Left hindlimb (tissue), 1 donor: ENCODE measurements around the gene IZUMO4.
"Not testable (repeated sequence)": the region's sequence is repeated elsewhere in the genome, so short reads cannot be mapped to it uniquely, and the experiment has no call there.

Source experiments
- DNase-seq: peaks from one replicate; pipeline ENCODE4 v3.0.0-alpha.2; 2018

Gene IZUMO4

DNA sequence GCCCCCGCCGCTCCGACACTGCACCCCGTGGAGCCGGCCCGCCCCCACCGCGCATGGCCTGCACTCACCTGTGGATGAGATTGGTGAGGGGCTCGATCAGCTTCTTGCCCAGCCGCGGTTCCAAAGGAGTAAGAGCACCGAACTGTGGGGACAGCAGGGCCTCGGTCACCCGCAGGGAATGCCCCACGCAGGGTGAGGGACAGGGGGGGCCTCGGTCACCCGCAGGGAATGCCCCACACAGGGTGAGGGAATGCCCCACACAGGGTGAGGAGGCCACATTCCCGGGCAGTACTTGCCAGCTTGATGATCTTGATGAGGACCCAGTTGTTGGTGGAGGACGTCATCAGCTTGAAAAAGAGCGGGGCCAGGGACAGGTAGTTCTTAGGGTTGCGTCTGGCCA, 32.3 kb downstream of the IZUMO4 start:
- no peak for DNase-seq

DNA sequence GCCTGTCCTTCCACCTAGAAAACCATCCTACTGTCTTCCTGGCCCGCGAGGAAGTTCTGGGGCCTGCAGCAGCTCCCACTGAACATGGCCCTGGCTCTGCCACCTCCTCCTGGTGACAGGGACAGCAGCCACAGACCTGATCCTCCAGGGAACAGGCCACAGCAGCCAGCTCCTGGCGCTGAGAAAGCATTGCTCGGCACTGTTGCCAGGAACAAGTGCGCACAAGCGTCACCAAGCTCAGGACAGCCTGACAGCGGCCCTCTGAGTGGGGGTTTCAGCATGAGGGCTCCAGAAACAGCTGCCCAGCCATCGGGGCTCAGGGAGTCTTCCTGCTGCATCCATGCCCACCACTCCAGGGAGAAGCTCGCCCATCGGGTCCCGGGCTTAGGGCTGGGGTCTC, 32.8 kb downstream of the IZUMO4 start:
- no peak for DNase-seq

DNA sequence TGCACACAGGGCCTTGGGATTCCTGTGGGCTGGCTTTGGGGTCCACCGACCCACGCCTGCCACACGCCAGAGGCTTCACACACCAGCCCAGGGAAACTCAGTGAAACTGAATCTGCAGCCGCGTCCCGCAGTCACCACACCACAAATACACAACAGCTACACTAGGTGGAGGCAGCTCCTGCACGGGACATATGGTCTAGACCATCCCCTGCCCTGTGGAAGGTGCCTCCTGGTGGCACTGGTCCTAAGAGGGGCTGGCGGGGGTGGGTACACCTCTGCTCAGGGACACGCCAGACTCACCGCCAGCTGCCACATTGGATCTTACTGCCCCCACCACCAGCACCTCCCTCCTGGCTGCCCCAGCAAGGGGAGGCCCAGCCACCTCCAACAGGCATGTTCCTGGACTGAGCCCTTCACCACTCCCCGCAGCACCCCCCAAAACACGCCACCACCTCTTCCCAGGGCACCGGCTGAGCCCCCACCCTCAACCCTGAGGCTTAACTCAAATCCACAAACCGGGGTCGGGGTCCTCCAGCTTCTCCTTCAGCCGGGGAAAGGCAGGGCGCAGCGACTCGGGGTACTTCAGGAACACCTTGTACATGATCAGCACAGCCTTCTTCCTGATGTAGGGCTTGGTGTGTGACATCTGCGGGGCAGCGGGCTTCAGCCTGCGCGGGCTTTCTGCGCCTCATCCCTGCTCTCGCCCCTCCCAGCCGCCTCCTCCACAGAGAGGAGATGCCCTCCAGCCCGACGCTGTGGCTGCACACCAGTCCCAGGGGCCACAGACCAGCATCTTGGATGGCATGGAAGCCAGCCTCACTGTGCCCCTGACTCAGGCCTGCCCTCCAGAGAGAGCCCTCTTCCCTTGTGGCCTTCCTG, 33.4 kb downstream of the IZUMO4 start:
- no peak for DNase-seq

DNA sequence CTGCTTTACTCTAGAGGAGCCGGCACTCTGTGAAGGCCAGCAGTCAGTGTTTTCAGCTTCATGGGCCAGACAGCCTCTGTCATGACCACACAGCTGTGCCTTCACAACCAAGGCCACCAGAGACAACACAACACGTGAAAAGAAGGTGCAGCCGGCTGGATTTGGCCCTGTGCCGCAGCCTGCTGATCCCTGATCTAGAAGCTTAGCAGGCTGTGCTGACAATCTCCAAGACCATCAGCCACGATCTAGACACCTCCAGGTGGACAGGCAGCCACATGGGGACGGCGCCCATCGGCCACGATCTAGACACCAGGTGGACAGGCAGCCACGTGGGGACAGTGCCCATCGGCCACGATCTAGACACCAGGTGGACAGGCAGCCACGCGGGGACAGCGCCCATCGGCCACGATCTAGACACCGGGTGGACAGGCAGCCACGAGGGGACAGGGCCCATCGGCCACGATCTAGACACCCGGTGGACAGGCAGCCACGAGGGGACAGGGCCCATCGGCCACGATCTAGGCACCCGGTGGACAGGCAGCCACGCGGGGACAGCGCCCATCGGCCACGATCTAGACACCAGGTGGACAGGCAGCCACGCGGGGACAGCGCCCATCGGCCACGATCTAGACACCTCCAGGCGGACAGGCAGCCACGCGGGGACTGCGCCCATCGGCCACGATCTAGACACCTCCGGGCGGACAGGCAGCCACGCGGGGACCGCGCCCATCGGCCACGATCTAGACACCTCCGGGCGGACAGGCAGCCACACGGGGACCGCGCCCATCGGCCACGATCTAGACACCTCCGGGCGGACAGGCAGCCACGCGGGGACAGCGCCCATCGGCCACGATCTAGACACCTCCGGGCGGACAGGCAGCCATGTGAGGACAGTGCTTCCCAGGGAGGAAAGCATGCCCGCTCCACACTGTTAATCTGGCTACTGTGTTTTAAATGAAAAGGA, 34.6 kb downstream of the IZUMO4 start:
- not testable (repeated sequence) for DNase-seq

DNA sequence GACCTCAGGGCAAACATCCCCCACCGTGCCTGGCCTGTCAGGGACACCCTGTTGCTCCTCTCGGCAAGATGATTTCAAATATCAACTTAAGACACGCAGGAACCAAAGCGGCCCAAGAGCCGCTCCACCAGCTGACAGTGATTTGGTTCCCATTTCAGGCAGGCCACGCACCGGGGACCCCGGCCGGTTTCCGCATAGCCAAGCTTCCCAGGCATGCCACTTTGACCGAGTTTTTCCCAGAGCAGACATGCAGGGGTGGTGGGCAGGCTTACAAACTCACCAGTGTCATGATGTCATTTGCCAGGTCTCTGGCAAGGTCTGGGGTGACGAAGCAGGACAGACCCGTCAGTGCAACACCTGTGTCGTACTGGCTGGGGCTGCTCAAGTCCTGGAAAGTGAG, 35.5 kb downstream of the IZUMO4 start:
- DNase-seq, result no peak

DNA sequence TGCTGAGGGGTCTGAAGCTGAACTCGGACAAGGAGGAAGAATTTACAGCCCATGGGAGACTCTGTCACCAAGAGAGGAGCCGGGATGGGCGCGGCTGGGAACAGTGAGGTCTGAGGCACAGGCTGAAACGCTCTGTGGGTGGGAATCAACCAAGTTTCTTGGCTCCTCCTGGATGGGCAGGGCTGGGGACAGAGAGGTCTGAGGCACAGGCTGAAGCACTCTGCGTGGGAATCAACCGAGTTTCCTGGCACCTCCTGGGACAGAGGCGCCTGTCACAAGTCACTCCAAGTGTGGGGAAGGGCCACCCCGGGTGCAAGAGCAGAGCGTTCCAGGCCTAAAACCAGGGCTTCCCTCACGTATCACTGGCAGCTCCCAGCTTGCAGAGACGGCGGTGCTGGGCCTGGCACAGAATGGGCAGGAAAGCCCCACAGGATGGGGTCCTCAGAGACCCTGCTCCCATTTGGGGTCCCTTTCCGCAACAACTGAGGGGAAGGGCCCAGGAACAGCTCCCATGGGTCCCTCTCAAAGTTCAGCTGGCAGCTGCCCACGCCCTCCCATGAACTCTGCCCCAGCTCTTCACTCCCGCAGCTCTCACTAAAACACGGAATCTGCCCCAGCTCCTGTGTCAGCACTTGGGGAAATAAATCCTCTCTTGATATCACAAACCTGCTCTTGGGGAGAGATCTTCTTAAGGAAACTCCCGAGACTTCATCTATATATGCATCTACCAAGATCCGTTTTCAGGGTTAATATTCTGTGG, 36.2 kb downstream of the IZUMO4 start:
- no peak for DNase-seq

DNA sequence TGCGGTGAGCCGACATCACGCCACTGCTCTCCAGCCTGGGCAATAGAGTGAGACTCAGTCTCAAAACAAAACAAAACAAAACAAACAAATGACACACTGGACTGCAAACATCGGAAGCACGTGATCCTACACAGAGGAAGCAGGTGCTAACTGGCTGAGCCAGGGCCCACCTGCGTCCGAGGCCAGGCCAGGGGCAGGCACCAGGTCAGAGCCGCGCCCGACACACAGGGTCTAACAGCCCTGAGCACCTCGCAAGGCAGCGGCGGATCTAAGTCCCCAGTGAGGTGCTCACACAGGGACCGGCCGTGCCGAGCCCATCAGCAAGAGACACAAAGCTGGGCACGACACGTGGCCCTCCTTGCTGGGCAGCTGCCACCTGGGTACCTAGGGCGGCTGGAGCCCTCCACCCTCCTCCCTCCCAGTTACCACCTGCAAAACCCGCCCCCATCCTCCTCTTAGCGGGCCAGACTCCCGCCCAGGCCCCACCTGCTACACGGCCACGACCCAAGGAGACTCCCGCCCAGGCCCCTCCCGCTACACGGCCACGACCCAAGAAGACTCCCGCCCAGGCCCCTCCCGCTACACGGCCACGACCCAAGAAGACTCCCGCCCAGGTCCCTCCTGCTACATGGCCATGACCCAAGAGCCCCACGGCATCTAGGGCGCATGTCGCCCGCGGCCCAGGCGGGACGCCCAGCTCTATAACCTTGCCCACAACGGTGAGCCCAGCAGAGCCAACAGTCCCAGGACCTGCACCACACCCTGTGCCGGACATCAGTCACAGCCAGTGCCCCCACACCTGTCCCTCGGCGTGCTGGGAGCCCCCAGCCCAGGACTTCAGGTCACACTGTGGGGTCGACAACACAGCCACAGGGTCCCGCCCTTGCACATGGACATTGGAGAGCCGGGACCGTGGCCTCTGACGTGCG, 39.0 kb downstream of the IZUMO4 start:
- no peak for DNase-seq

DNA sequence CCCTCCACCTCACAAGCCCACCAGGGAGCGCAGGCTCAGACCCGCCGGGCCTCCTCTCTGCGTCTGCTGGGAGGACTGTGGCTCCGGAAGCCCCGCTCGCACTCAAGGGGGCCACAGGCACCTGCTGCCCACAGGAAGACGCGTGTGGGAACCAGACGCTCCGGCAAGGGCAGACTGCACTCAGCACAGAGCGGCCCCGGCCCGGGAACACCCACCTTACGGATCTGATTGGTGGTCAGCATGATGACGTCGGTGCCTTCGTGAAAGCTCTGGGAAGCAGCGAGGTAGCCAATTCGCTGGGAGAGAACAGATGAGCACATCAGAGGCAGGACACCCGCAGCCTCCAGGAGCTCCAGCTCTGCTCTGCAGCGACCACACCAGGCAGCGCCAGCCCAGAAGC, 40.1 kb downstream of the IZUMO4 start:
- no peak for DNase-seq

DNA sequence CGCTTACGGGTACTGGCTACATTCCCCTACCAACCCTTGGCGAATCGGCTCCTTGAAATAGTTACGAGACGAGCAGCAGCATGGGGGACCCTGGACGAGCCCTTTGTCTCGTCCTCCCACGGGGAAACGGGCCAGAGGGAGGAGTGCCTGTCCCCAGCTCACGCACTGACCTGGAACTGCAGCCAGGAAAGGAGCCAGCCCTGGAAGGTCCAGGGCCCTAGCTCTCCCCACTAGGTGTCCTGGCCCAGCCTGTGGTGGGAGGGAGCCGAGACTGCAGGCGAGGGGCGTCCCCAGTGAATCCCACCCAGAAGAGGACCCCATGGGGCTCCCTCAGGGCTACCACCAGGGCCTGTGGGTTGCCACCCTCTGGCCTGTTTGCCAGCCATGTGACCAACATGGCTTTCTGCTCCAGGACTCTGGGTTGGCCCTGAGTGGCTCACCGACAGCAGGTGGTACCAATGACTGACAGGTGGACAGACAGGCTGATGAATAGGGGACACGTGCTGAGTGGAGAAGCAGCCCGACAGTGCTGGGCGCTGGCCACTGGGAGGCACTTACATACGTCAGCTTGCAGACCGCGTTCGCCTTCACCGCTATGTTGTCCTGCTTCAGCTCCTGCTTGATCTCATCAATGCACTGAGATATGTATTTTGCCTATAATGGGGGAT, 41.5 kb downstream of the IZUMO4 start:
- no peak for DNase-seq

DNA sequence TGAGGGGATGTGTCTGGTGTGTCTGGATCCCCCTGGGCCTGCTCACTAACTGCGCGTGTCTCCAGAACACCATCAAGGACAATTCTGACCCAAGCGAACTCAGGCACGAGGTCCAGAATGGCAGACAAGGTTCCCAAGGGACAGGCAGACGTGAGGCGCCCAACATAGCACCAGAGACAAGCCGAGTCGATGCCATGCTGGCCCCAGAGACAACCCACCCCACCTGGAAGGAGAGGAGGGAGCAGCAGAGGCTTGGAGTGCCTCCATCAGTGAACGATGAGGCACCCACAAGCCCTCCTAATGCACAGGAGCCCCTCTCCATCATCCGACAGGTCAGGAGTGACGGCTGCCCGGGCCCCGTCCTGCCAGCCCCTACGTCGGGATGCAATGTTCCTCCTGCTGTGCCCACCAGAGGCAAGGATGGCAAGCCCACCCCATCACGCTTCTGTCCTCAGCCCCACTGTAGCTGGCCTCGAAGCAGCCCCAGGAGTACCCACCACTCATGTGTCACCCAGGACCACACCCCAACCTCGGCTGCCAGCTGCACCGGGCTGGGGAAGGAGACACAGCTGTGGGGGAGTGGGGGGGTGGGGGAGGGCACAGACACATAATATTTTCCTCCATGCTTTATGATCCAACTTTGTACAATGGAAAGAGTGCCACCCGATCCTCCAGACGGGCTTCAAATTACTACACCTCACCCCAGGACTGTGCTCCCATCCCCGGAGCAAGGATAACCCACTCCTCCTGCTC, 42.8 kb downstream of the IZUMO4 start:
- DNase-seq, result no peak

DNA sequence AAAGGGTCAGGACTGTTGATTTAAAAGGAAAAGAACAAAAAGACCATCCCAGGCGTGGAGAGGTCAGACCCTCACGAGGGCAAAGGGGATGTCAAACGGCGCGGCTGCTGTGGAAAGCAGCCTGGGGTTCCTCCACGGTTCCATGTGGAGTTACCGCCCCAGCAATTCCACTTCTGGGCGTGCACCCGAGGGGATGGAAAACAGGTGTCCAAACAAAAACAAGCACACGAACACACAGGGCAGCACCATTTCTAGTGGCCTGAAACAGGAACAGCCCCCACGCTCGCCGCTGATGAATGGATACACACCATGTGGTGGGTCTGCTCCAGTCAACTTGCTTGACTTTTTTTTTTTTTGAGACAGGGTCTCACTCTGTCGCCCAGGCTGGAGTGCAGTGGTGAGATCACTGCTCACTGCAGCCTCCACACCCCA, 43.4 kb downstream of the IZUMO4 start:
- DNase-seq, result no peak

DNA sequence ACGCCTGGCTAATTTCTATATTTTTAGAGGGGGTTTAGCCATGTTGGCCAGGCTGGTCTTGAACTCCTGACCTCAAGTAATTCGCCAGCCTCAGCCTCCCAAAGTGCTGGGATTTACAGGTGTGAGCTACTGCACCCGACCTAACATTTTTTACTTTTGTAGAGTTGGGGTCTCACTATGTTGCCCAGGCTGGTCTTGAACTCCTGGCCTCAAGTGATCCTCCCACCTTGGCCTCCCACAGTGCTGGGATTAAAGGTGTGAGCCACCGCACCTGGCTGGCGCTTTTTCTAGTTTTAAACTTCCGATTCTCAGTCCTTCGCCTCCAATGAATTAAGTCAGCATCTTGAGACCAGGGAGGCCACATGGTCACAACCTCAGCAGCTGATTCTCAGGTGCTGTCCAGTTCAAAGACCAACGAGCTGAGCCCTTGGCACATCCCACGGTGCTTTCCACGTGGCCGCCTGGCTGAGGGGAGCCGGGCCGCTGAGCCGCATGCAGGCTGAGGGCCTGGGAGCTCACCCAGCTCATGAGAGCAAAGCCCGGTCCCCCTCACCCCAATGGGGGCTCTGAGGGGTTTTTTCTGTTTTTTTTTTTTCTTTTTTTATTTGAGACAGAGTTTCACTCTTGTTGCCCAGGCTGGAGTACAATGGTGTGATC, 45.6 kb downstream of the IZUMO4 start:
- no peak for DNase-seq

DNA sequence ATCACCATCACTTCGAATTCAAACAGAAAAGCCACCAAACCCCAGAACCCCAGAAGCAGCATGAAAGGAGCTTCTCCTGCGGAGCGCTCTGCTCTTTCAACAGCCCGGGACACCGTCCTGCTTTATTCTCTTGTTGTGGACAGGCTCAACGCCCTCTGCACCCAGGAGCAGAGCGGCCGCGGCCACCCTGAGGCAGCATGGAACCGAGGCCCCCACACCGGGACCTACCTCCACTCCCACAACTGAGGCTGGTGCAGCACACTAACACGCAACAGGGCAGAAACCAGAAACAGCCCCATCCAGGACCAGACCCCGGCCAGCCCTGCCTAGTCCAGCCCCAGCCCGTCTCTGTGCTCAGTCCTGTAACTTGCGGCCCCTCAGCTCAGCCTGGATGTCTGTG, 47.5 kb downstream of the IZUMO4 start:
- DNase-seq, result no peak

DNA sequence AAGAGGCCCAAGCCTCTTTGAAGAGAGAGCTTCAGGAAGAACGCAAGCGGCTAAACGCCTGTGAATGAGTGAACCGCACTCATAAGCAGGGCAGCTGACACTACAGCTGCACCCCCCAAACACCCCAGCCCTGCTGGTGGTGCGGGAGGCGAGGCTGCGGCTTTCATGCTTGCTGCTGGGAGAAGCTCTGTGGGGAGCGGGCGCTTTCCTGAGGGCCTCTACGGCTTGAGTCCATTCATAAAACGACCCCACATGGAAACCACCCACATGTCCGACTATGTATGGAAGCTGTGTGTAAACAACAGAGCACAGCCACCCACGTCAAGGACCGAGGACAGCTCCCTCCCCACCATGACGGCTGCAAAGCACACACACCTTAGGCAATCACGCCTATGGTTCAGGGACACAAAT, 49.1 kb downstream of the IZUMO4 start:
- DNase-seq, result no peak

DNA sequence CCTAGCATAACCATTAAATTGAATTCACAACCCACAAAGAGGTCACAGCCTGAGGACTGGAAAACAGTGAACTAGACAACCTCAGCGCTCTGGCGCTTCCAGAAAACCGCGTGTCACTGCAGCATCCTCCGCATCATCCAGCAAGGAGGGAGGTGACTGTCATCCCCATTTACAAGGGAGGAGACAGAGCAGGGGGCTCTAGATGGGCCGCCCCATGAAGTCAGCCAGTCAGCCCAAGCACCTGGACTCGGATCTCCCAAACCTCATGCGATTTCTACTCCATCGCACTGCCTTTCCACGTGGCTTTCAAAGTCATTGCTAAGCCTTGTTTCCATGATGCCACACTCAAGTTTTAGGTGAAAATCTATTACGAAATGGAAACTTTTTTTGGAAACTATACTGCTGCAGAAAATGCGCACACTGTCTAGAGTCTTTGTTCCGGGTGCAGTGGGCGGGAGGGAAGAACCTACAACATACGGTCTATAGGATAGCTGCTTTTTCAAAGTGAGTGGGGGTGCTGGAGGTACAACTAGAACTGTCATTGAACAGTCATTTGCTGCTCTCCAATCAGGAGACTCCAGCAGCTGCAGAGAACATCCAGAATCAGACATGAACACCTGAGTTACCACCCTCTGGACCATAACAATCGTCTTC, 51.9 kb downstream of the IZUMO4 start:
- DNase-seq, result no peak
